HG03135 (cell line): ENCODE data around the gene FEM1C.
"Not testable (repeated sequence)": the region's sequence is repeated elsewhere in the genome, so short reads cannot be mapped to it uniquely, and the experiment has no call there.

Experiments used
- ATAC-seq: cut with Tn5 transposase; IDR thresholded peaks from one replicate; pipeline ENCODE4 v1.9.1; 2021; ENCODE audit warnings: mild to moderate bottlenecking, moderate library complexity; ENCODE audit not compliant: unreplicated experiment

The FEM1C gene

GRCh38 chr5:115479166-115479873 lies 65.3 kb downstream of the FEM1C start:
- ATAC-seq = not testable (repeated sequence)

GRCh38 chr5:115478281-115478680 lies 66.3 kb downstream of the FEM1C start:
- no peak for ATAC-seq

GRCh38 chr5:115477581-115477980 lies 67.0 kb downstream of the FEM1C start:
- ATAC-seq = no peak

- ATAC-seq = no peak
These were observed 68.8 kb downstream of the FEM1C start for GRCh38 chr5:115475788-115476187.

- no peak for ATAC-seq
These were observed 72.1 kb downstream of the FEM1C start for GRCh38 chr5:115472271-115473025.

- ATAC-seq = no peak
These were observed 73.1 kb downstream of the FEM1C start for GRCh38 chr5:115471345-115472063.

GRCh38 chr5:115470921-115471320 lies 73.7 kb downstream of the FEM1C start:
- ATAC-seq = no peak
